Epithelial cell of proximal tubule (primary cell): ENCODE results near the gene PRSS38. TPM values are rescaled to one million over a fixed set of nuclear protein-coding genes. Genes with fewer than 3 reads are reported as not detected.

Experiments
- DNase-seq: peaks from one replicate; pipeline ENCODE4 v3.0.0-alpha.2; 2011; ENCODE audit warnings: low read depth
- H3K4me3 ChIP-seq: 2 replicates; pipeline ENCODE4 v1.5.1; 2011; ENCODE audit warnings: low read depth, mild to moderate bottlenecking, low read length
- CTCF ChIP-seq: conservative IDR thresholded peaks from 2 replicates; pipeline ENCODE4 v1.5.1; 2012; ENCODE audit warnings: low read depth, mild to moderate bottlenecking, low read length
- total RNA-seq: library from RNA; depleted of rRNA; stranded (reverse); fragments of >200 nt; gene quantifications from 2 replicates; pipeline ENCODE4 v1.2.3, GENCODE V29; 2015

PRSS38 gene
- total RNA-seq, 1 donor from 2014 or later = not detected

DNA sequence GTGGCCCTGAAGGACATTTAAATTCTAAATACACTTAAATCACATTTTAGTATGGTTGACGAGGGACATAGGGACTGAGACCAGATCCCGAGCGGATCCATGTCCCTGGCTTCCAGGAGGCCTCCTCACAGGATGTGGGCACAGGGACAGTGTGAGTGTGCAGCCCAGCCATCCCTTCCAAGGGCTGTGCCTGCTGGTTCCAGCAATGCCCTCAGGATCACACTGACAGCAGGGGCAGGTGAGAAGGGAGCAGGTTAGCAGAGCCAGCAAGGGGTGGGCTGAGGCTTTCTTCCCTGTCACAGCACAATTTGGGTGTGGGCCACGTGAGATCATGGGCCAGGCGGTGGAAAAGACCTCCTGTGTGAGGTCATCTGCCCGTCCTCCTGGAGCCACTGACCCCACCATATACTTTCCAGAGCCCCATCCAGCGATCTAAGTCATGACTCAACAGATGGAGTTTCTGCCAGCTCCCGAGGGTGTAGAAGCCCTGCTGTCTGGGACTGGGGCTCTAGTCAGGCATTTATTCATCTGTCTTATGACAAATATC, 37.0 kb upstream of the PRSS38 start:
- no peak for TF ChIP-seq CTCF
- DNase-seq = no peak
- no peak overlapping the region for H3K4me3 ChIP-seq

DNA sequence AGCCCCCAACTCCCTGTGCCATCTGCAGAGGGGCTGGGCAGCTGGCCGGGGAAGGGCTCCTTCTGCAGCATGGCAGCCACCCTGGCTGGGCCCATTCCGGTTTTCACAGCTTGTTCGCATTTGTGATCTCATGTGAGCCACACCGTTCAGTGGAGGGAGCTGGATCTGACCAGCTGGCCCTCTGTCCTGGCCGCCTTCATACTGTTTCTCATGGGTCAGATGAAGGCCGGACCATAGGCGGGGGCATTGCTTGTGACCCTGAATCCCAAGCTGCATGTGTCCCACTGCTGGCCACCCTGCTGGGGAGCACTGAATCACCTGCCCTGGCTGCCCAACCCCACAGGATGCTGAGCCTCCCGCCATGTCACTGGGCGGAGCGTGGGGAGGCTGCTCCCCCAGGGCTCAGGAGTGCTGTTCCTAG, 36.4 kb upstream of the PRSS38 start:
- no peak overlapping the region for H3K4me3 ChIP-seq
- no peak for DNase-seq
- TF ChIP-seq CTCF = no peak

- DNase-seq = no peak
- no peak for TF ChIP-seq CTCF
- H3K4me3 ChIP-seq = no peak overlapping the region
Measured at GRCh38 chr1:227779685-227780084, 35.8 kb upstream of the PRSS38 start.

- H3K4me3 ChIP-seq = no peak overlapping the region
- DNase-seq = no peak
- no peak for TF ChIP-seq CTCF
Measured at GRCh38 chr1:227780101-227781044, 35.1 kb upstream of the PRSS38 start.

DNA sequence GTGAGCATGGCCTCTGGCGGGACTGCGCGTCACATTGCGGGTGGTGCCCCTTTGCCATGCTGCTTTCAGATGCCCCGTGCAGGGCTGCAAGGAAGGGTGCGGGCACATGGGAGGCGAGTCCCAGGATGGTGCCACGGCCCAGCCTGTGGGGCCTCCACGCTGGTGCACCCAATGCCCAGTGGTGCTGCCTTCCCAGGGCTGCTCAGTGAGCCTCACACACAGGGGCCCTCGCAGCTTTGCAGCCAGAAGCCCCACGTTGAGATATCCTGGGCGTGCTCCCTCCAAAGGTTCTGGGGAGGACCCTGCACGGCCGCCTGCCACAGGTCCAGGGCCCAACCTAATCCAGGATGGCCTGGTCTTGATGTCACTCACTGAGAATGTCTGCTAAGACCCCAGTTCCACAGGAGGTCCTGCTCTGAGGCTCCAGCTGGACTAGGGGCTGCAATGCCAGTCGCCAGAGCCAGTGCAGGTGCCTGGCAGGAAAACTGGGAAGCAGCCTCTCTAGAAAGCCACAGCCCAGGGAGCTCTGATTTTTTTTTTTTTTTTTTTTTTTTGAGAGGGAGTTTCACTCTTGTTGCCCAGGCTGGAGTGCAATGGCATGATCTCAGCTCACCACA, 34.1 kb upstream of the PRSS38 start:
- TF ChIP-seq CTCF = no peak
- no peak overlapping the region for H3K4me3 ChIP-seq

DNA sequence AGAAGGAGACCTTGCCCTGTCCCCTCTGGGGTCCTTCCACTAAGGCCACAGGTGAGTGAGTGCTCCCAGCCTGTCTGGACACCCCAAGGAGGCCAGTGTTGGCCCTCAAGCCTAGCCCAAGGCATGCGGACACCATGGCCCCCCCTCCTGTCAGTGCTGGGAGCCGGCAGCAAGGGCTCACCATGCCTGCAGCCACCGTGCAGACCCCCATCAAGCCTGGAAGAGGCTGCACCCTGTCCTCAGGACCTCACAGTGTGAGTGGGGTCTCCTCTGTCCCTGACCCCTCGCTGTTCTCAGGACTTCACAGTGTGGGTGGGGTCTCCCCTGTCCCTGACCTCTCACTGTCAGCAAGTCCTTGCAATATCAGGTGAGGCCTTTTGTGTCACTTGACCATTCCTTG, 33.2 kb upstream of the PRSS38 start:
- DNase-seq = no peak
- no peak for TF ChIP-seq CTCF
- no peak overlapping the region for H3K4me3 ChIP-seq

More for the DNA sequence above, 34.1 kb upstream of the PRSS38 start:
- no peak for DNase-seq
